Vagina (tissue), 2 donors: ENCODE data around the gene RBM17.

ENCODE experiments used
- POLR2A ChIP-seq, 2 donors: fragments of 450-650 bp; IDR thresholded peaks; one replicate each; pipeline ENCODE4 v1.6.1; 2017; ENCODE audit warnings: antibody characterized with exemption in 2 of 2, mild to moderate bottlenecking in 2 of 2, moderate library complexity in 2 of 2
- TF ChIP-seq, protein P1 (sequence below), 3 experiments: fragments of 450-650 bp in 2 of 3; fragments of 200-600 bp in 1 of 3; sonication (generic) in 1 of 3; IDR thresholded peaks; one replicate each; pipeline ENCODE4 v1.5.1; 2017 to 2019; ENCODE audit warnings: antibody characterized with exemption in 3 of 3, mild to moderate bottlenecking in 2 of 3, moderate library complexity in 2 of 3

DNA sequence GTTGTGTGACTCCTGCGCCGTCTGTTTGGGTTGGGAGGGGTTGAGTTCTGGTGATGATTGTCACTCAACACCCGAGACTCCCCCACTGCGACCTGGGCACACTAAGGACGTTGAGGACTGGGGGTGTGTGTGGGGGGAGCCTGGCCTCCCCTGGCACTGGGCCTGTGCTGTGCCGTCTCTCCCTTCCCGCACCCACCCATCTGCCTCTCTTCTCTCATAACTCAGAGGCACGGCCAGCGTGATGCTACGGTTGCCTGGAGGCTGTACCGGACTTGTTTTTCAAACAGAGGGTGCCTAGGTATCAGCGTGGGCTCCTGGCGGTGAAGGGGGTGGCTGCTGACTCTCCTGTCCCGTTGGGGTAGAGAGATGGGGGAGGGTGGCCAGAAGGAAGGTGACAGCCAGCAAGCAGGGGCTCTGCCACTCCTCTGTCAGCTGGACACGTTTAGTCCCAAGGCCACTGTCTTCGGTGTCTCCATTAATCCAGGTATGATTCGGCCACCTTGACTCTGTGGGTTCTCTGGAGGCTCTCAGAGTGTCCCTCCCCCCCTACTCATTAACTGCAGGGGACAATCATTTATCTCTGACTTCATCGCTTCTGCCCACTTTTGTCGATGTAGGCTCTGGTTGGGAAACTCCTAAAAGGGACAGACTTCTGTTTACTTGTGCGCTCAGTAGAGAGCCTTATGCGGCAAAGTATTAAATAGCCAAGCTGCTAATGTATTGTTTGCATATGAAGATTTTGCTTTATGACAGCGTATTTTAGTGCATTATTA, 57.4 kb downstream of the RBM17 start:
- no peak for TF ChIP-seq POLR2A (IDR thresholded peaks at IDR 0.05)
- TF ChIP-seq, protein P1, sequence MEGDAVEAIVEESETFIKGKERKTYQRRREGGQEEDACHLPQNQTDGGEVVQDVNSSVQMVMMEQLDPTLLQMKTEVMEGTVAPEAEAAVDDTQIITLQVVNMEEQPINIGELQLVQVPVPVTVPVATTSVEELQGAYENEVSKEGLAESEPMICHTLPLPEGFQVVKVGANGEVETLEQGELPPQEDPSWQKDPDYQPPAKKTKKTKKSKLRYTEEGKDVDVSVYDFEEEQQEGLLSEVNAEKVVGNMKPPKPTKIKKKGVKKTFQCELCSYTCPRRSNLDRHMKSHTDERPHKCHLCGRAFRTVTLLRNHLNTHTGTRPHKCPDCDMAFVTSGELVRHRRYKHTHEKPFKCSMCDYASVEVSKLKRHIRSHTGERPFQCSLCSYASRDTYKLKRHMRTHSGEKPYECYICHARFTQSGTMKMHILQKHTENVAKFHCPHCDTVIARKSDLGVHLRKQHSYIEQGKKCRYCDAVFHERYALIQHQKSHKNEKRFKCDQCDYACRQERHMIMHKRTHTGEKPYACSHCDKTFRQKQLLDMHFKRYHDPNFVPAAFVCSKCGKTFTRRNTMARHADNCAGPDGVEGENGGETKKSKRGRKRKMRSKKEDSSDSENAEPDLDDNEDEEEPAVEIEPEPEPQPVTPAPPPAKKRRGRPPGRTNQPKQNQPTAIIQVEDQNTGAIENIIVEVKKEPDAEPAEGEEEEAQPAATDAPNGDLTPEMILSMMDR (IDR thresholded peaks at IDR 0.05), result no peak
